ENCODE measurements around the gene LOC128125822.

LOC128125822 gene

DNA sequence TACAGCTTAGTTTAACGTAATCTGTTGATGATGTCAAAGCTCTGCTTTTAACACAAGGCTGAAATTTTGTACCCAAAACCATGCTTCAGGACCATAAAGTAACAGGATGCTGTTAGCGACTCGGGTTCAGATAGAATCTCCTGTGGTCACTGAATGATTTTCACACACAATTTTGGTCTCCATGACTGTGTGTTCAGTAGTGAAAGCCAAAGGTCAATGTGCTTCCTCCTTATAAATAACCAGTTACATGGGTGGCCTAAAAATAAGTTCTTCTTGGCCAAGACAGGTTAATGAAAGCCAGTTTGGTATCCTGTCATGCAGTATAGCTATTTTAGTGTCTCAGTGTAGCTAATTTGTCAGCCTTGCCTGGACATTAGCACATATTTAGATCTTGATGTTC, 19.1 kb upstream of the LOC128125822 start:
- TF ChIP-seq NFIC (IDR thresholded peaks at IDR 0.05): no peak
- TF ChIP-seq TCF12 (IDR thresholded peaks at IDR 0.05; ENCODE audit: low read depth): no peak
- TF ChIP-seq, protein P1, sequence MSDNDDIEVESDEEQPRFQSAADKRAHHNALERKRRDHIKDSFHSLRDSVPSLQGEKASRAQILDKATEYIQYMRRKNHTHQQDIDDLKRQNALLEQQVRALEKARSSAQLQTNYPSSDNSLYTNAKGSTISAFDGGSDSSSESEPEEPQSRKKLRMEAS (IDR thresholded peaks at IDR 0.05): no peak
- TF ChIP-seq YY1 (IDR thresholded peaks at IDR 0.05; ENCODE audit: low read depth): no peak
- TF ChIP-seq CREB1 (IDR thresholded peaks at IDR 0.05; ENCODE audit: low read depth): no peak
- TF ChIP-seq FOXM1 (IDR thresholded peaks at IDR 0.05; ENCODE audit: borderline replicate concordance, low read depth): no peak
- no peak for TF ChIP-seq RAD21 (IDR thresholded peaks at IDR 0.05; ENCODE audit: low read depth)

DNA sequence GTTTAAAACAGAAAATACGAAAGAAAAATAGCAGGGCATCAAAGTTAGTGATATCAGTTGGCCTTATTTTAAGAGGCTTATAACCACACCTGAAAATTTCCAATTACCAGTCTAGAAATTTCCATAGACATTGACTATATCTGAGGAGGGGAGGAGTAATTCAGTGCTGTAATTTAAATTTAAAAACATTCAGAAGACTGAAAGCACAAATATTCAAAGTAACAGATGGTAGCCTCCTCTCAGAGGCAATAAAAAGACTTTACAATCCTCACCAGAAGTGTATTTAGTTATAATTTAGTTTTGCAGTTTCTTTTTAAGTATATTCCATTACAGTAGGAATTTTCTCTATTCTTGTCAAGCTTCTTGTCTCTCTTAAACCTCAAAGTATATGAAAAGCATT, 18.4 kb upstream of the LOC128125822 start:
- TF ChIP-seq EP300 (IDR thresholded peaks at IDR 0.05; ENCODE audit: borderline replicate concordance): no peak
- TF ChIP-seq, protein P1 (IDR thresholded peaks at IDR 0.05): no peak
- TF ChIP-seq FOXM1 (IDR thresholded peaks at IDR 0.05; ENCODE audit: borderline replicate concordance, low read depth): no peak
- TF ChIP-seq CEBPB (IDR thresholded peaks at IDR 0.05): no peak
- no peak for TF ChIP-seq TEAD4 (IDR thresholded peaks at IDR 0.05)
- no peak for TF ChIP-seq YY1 (IDR thresholded peaks at IDR 0.05; ENCODE audit: low read depth)
- TF ChIP-seq NFIC (IDR thresholded peaks at IDR 0.05): no peak
- TF ChIP-seq, protein P2, sequence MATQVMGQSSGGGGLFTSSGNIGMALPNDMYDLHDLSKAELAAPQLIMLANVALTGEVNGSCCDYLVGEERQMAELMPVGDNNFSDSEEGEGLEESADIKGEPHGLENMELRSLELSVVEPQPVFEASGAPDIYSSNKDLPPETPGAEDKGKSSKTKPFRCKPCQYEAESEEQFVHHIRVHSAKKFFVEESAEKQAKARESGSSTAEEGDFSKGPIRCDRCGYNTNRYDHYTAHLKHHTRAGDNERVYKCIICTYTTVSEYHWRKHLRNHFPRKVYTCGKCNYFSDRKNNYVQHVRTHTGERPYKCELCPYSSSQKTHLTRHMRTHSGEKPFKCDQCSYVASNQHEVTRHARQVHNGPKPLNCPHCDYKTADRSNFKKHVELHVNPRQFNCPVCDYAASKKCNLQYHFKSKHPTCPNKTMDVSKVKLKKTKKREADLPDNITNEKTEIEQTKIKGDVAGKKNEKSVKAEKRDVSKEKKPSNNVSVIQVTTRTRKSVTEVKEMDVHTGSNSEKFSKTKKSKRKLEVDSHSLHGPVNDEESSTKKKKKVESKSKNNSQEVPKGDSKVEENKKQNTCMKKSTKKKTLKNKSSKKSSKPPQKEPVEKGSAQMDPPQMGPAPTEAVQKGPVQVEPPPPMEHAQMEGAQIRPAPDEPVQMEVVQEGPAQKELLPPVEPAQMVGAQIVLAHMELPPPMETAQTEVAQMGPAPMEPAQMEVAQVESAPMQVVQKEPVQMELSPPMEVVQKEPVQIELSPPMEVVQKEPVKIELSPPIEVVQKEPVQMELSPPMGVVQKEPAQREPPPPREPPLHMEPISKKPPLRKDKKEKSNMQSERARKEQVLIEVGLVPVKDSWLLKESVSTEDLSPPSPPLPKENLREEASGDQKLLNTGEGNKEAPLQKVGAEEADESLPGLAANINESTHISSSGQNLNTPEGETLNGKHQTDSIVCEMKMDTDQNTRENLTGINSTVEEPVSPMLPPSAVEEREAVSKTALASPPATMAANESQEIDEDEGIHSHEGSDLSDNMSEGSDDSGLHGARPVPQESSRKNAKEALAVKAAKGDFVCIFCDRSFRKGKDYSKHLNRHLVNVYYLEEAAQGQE (IDR thresholded peaks at IDR 0.05; ENCODE audit: low read depth): no peak

DNA sequence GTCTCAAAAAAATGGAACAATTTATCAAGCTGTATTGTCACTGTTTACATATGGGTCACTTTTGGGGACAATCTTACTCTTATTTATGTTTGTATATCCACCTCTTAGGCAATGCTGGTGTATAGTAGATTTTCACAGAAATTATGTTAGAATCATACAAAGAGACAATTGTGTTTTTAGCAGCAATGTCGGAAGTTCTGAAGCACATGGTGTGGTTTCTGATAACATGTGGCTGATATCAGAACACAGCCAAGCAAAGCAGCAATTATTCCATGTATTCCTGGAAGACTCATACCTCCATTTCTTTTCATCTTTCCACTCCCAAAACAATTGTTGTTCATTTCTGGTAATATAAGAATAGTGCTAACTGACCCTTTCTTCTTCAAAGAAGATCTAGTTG, 17.5 kb upstream of the LOC128125822 start:
- TF ChIP-seq CREB1 (IDR thresholded peaks at IDR 0.05; ENCODE audit: low read depth): no peak
- TF ChIP-seq TAF1 (IDR thresholded peaks at IDR 0.05; ENCODE audit: low read depth): no peak
- TF ChIP-seq CEBPB (IDR thresholded peaks at IDR 0.05): no peak
- TF ChIP-seq ZBTB7A (IDR thresholded peaks at IDR 0.05; ENCODE audit: low read depth): no peak
- no peak for TF ChIP-seq FOXM1 (IDR thresholded peaks at IDR 0.05; ENCODE audit: borderline replicate concordance, low read depth)
- TF ChIP-seq, protein P2 (IDR thresholded peaks at IDR 0.05; ENCODE audit: low read depth): no peak
- TF ChIP-seq RAD21 (IDR thresholded peaks at IDR 0.05; ENCODE audit: low read depth): no peak
- no peak for TF ChIP-seq NFIC (IDR thresholded peaks at IDR 0.05)
- no peak for TF ChIP-seq YY1 (IDR thresholded peaks at IDR 0.05; ENCODE audit: low read depth)
- no peak for TF ChIP-seq EGR1 (IDR thresholded peaks at IDR 0.05)
- TF ChIP-seq, protein P3, sequence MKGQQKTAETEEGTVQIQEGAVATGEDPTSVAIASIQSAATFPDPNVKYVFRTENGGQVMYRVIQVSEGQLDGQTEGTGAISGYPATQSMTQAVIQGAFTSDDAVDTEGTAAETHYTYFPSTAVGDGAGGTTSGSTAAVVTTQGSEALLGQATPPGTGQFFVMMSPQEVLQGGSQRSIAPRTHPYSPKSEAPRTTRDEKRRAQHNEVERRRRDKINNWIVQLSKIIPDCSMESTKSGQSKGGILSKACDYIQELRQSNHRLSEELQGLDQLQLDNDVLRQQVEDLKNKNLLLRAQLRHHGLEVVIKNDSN (IDR thresholded peaks at IDR 0.05): no peak
- TF ChIP-seq TCF12 (IDR thresholded peaks at IDR 0.05; ENCODE audit: low read depth): no peak
- no peak for TF ChIP-seq EP300 (IDR thresholded peaks at IDR 0.05; ENCODE audit: borderline replicate concordance)
- no peak for TF ChIP-seq TEAD4 (IDR thresholded peaks at IDR 0.05)

DNA sequence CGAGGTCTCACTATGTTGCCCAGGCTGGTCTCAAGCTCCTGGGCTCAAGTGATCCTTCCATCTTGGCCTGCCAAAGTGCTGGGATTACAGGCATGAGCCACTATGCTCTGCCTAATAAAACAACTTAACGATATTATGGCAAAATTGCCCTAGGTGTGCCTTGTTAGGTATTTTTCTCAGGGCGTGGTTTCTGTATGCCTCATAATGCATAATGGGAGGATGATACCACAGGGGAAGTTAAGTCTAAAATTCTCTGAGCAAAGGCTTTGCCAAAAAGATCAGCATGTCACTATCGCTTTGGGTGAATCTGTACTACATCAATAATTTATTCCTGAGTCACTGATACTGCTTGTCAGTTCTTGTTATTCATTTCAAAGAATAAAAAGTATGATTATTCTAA, 15.9 kb upstream of the LOC128125822 start:
- TF ChIP-seq, protein P1 (IDR thresholded peaks at IDR 0.05): no peak
- TF ChIP-seq NFIC (IDR thresholded peaks at IDR 0.05) (no peak), CREB1 (IDR thresholded peaks at IDR 0.05; ENCODE audit: low read depth) (no peak)
- TF ChIP-seq, protein P3 (IDR thresholded peaks at IDR 0.05): no peak

DNA sequence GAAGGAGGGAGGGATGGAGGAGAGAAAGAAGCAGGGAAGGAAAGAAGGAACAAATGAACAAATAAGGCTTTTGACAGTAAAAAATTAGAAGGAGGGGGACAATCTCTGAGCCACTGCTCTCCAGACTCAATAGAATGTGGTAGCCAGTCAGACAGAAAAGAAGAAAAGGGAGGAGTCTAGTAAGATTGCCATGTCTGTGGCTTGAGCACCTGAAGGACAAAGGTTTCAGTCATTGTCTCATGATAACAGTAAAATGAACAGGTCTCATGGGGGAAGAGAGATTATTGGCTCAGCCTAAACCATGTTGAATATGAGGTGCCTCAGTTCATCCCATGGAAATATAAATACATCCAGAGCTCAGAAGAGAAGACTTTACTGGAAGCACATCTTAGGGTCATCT, 14.0 kb upstream of the LOC128125822 start:
- TF ChIP-seq TAF1 (IDR thresholded peaks at IDR 0.05; ENCODE audit: low read depth): no peak
- no peak for TF ChIP-seq YY1 (IDR thresholded peaks at IDR 0.05; ENCODE audit: low read depth)
- TF ChIP-seq ZBTB7A (IDR thresholded peaks at IDR 0.05; ENCODE audit: low read depth): no peak
- no peak for TF ChIP-seq RAD21 (IDR thresholded peaks at IDR 0.05; ENCODE audit: low read depth)
- no peak for TF ChIP-seq TCF12 (IDR thresholded peaks at IDR 0.05; ENCODE audit: low read depth)
- TF ChIP-seq NFIC (IDR thresholded peaks at IDR 0.05): no peak
- TF ChIP-seq TEAD4 (IDR thresholded peaks at IDR 0.05): no peak
- TF ChIP-seq, protein P3 (IDR thresholded peaks at IDR 0.05): no peak
- TF ChIP-seq FOXM1 (IDR thresholded peaks at IDR 0.05; ENCODE audit: borderline replicate concordance, low read depth): no peak
- no peak for TF ChIP-seq EP300 (IDR thresholded peaks at IDR 0.05; ENCODE audit: borderline replicate concordance)
- TF ChIP-seq, protein P1 (IDR thresholded peaks at IDR 0.05): no peak
- no peak for TF ChIP-seq CREB1 (IDR thresholded peaks at IDR 0.05; ENCODE audit: low read depth)
- no peak for TF ChIP-seq CEBPB (IDR thresholded peaks at IDR 0.05)

Measured in Ishikawa (cell line).